ENCODE measurements around the gene SFXN4. TPM values are rescaled to one million over a fixed set of nuclear protein-coding genes. Genes with fewer than 3 reads are reported as not detected.
"Not testable (repeated sequence)": the region's sequence is repeated elsewhere in the genome, so short reads cannot be mapped to it uniquely, and the experiment has no call there.

The SFXN4 gene
- total RNA-seq, 1 experiment from 2014 or later, result 45.3 TPM

DNA sequence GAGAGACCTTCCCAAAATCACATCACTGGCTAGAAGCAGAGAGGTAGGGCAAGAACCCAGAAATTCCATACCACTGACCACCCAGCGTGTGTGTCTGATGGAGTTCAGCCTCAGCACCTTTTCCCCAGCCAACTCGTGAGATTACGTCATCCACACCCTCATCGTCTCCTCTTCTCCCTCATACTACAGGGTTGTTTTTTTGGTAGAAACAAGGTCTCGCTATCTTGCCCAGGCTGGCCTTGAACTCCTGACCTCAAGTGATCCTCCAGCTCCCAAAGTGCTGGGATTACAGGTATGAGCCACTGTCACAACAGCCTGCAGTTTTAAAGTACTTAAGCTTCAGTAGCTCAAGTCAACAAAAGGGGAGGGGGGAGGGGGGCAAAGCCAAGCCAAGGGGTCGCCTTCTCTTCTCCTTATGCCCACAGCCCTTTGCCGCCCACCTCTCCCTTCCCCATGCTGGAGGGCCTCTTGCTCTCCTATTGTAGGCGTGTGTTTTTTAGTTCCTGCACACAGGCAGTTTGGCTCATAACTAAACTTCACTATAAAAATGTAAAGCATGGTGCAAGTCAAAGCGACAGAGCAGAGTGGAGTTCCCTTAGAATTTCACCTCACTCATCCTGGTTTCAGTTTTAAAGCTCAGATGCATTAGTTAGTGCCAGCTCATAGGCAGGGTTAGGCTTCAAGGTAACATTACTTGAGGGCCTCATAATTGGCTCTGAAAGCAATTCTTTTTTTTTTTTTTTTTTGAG lies 18.3 kb upstream of the SFXN4 start:
- H3K27me3 ChIP-seq (replicated peaks; ENCODE audit: control insufficient read depth, insufficient read depth, low read length), result no peaks in the 10 kb centered on the region
- BruUV-seq (replicated peaks), result no TSS peak
- no peak for DNase-seq
- TF ChIP-seq, protein P1, sequence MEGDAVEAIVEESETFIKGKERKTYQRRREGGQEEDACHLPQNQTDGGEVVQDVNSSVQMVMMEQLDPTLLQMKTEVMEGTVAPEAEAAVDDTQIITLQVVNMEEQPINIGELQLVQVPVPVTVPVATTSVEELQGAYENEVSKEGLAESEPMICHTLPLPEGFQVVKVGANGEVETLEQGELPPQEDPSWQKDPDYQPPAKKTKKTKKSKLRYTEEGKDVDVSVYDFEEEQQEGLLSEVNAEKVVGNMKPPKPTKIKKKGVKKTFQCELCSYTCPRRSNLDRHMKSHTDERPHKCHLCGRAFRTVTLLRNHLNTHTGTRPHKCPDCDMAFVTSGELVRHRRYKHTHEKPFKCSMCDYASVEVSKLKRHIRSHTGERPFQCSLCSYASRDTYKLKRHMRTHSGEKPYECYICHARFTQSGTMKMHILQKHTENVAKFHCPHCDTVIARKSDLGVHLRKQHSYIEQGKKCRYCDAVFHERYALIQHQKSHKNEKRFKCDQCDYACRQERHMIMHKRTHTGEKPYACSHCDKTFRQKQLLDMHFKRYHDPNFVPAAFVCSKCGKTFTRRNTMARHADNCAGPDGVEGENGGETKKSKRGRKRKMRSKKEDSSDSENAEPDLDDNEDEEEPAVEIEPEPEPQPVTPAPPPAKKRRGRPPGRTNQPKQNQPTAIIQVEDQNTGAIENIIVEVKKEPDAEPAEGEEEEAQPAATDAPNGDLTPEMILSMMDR (IDR thresholded peaks at IDR 0.05; ENCODE audit: insufficient read depth in 1 of 2, low read depth in 1 of 2, low read length in 1 of 2, severe bottlenecking in 1 of 2, unreplicated experiment in 1 of 2), result no peak
- no peaks in the 10 kb centered on the region for H3K9me3 ChIP-seq
- Mint-ChIP-seq H3K4me1 (ENCODE audit: low read depth, unreplicated experiment) (no peaks in the 10 kb centered on the region), H3K36me3 (ENCODE audit: insufficient read depth, unreplicated experiment) (no peaks in the 10 kb centered on the region), H3K27me3 (ENCODE audit: insufficient read depth, unreplicated experiment) (no peaks in the 10 kb centered on the region), H3K9me3 (ENCODE audit: unreplicated experiment) (no peaks in the 10 kb centered on the region), H3K4me3 (ENCODE audit: unreplicated experiment) (no peak overlapping the region), H3K27ac (ENCODE audit: unreplicated experiment) (no peak overlapping the region)
- intact Hi-C loops (cut with micrococcal nuclease; ENCODE audit: unreplicated experiment), result no loop called here
- CTCF ChIA-PET, result interaction anchor here (0.7 to 1.3 kb wide), 2 partner anchors 15 to 302 kb away, joined by 5 read pairs; no protein-coding TSS in a partner anchor
- peaks cover 13% of the 10 kb centered on the region; the same call in 1 of the 2 replicates for H3K4me1 ChIP-seq
- no peaks in the 10 kb centered on the region for H3K36me3 ChIP-seq (ENCODE audit: control insufficient read depth, insufficient read depth, low read length)
- H3K4me3 ChIP-seq (ENCODE audit: low read depth, low read length), result no peak overlapping the region
- POLR2A ChIA-PET, result no interaction called here

DNA sequence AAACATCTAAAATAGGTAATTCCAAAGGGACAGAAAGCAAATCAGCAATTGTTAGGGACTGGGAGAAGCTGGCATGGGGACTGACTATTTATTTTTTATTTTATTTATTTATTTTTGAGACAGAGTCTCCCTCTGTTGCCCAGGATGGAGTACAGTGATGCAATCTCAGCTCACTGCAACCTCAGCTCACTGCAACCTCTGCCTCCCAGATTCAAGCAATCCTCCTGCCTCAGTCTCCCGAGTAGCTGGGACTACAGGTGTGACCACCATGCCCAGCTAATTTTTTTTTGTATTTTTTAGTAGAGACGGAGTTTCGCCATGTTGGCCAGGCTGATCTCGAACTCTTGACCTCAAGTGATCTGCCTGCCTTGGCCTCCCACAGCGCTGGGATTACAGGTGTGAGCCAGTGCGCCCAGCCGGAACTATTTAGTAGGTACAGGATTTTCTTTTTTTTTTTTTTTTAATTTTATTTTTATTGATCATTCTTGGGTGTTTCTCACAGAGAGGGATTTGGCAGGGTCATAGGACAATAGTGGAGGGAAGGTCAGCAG lies 15.4 kb upstream of the SFXN4 start:
- CTCF ChIA-PET, result not testable (repeated sequence)
- POLR2A ChIA-PET, result interaction anchor here (1.0 kb wide), 1 partner anchor 16 kb away, joined by 3 read pairs; no protein-coding TSS in a partner anchor

DNA sequence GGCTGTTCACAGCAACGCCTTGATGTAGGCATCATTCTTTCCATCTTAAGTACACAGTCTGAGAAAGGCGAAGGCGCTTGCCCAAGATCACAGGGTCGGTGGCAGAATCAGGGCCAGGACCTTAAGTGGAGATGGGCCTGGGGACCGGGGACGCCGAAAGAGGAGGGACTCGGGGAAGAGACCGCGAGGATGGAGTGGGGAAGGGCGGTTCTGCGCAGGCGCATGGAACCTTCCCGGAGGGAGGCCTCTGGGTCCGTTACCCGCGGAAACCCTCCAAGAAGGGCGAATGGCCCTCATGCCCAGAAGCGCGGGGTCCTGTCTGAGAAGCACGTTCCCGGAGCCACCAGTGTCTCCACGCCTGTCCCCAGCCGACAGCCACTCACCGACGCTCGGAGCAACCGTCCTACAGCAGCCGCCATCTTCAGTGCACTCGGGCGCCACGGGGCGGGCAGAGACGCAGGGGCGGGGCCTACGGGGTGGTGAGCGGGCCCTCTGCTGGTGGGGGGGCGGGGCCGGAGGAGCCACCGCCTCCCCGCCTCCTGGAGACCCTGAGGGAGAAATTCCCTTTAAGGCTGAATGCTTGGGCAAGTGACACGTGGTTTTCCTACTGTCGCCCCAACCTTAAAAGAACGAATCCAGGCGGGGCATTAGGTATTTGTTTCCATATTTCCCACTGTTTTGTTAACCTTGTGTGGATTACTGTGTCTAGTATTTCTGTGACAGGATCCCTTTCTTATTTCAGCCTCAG lies 13.0 kb upstream of the SFXN4 start, which contains the start of gene PRDX3:
TSS of gene PRDX3 (minus strand) at position 441 of the 748 bp plus-strand sequence. CDS start at position 419, 22 bp downstream.
- peaks cover 12% of the 10 kb centered on the region for H3K4me1 ChIP-seq
- Mint-ChIP-seq H3K9me3 (ENCODE audit: unreplicated experiment) (no peaks in the 10 kb centered on the region), H3K27me3 (ENCODE audit: insufficient read depth, unreplicated experiment) (no peaks in the 10 kb centered on the region), H3K36me3 (ENCODE audit: insufficient read depth, unreplicated experiment) (peaks cover 33% of the 10 kb centered on the region), H3K4me1 (ENCODE audit: low read depth, unreplicated experiment) (peaks cover 7% of the 10 kb centered on the region), H3K27ac (ENCODE audit: unreplicated experiment) (peak within 1 kb of the TSS; percentile 99), H3K4me3 (ENCODE audit: unreplicated experiment) (peak within 1 kb of the TSS; percentile 99)
- TF ChIP-seq, protein P1 (IDR thresholded peaks at IDR 0.05; ENCODE audit: insufficient read depth in 1 of 2, low read depth in 1 of 2, low read length in 1 of 2, severe bottlenecking in 1 of 2, unreplicated experiment in 1 of 2), result peak in 1 of 2 experiments; percentile 14
- peaks cover 1% of the 10 kb centered on the region; the same call in 1 of the 2 replicates for H3K36me3 ChIP-seq (ENCODE audit: control insufficient read depth, insufficient read depth, low read length)
- DNase-seq, result peak; percentile 95 to 97
- H3K27me3 ChIP-seq (replicated peaks; ENCODE audit: control insufficient read depth, insufficient read depth, low read length), result no peaks in the 10 kb centered on the region
- H3K4me3 ChIP-seq (ENCODE audit: low read depth, low read length), result peak within 1 kb of the TSS; percentile 59
- ChIA-PET POLR2A (interaction anchor here (0.6 kb wide), 1 partner anchor 28 kb away, joined by 3 read pairs; no protein-coding TSS in a partner anchor), CTCF (no interaction called here)
- BruUV-seq (replicated peaks), result TSS peak; percentile 77
- intact Hi-C loops (cut with micrococcal nuclease; ENCODE audit: unreplicated experiment), result loop anchor here (2.0 kb wide), 1 partner anchor 14 kb away; the partner anchor contains the start of gene SFXN4
- H3K9me3 ChIP-seq, result no peaks in the 10 kb centered on the region

More for the DNA sequence above, 15.4 kb upstream of the SFXN4 start:
- BruUV-seq (replicated peaks); intact Hi-C loops (cut with micrococcal nuclease; ENCODE audit: unreplicated experiment); H3K27me3 Mint-ChIP-seq (ENCODE audit: insufficient read depth, unreplicated experiment); H3K27ac Mint-ChIP-seq (ENCODE audit: unreplicated experiment); H3K9me3 ChIP-seq; H3K9me3 Mint-ChIP-seq (ENCODE audit: unreplicated experiment); H3K27me3 ChIP-seq (replicated peaks; ENCODE audit: control insufficient read depth, insufficient read depth, low read length); DNase-seq; H3K4me1 Mint-ChIP-seq (ENCODE audit: low read depth, unreplicated experiment); H3K36me3 ChIP-seq (ENCODE audit: control insufficient read depth, insufficient read depth, low read length); H3K4me3 Mint-ChIP-seq (ENCODE audit: unreplicated experiment); H3K4me3 ChIP-seq (ENCODE audit: low read depth, low read length): not testable (repeated sequence)
- peaks cover 22% of the 10 kb centered on the region for H3K36me3 Mint-ChIP-seq (ENCODE audit: insufficient read depth, unreplicated experiment)
- peaks cover 13% of the 10 kb centered on the region; the same call in 1 of the 2 replicates for H3K4me1 ChIP-seq
